IPS-18c (cell line): ENCODE results near the gene KRT4.
A peak's percentile ranks its signal among the peaks of the same experiment; 100 is the strongest.
"Not testable (repeated sequence)": the region's sequence is repeated elsewhere in the genome, so short reads cannot be mapped to it uniquely, and the experiment has no call there.

Experiments used
- H3K4me3 ChIP-seq: 2 replicates; pipeline ENCODE4 v1.7.0; 2013; ENCODE audit warnings: low read depth, mild to moderate bottlenecking, low read length, moderate library complexity; ENCODE audit not compliant: insufficient read depth
- H3K9me3 ChIP-seq: one replicate; pipeline ENCODE4 v1.6.1; 2013; ENCODE audit warnings: mild to moderate bottlenecking, low read length, moderate library complexity; ENCODE audit not compliant: control insufficient read depth, insufficient read depth

KRT4 gene

GRCh38 chr12:52772772-52773171 lies 41.1 kb downstream of the KRT4 start:
- Histone ChIP-seq H3K4me3 (no peak overlapping the region), H3K9me3 (no peaks in the 10 kb centered on the region)

- H3K9me3 ChIP-seq = no peaks in the 10 kb centered on the region
- no peak overlapping the region for H3K4me3 ChIP-seq
These were observed 41.7 kb downstream of the KRT4 start for GRCh38 chr12:52772188-52772587.

- H3K4me3 ChIP-seq = no peak overlapping the region
- no peaks in the 10 kb centered on the region for H3K9me3 ChIP-seq
These were observed 42.4 kb downstream of the KRT4 start for GRCh38 chr12:52771505-52771904.

GRCh38 chr12:52771088-52771487 lies 42.8 kb downstream of the KRT4 start:
- H3K9me3 ChIP-seq = no peaks in the 10 kb centered on the region
- no peak overlapping the region for H3K4me3 ChIP-seq

- Histone ChIP-seq H3K9me3 (no peaks in the 10 kb centered on the region), H3K4me3 (no peak overlapping the region)
These were observed 44.0 kb downstream of the KRT4 start for GRCh38 chr12:52769946-52770345.

- no peak overlapping the region for H3K4me3 ChIP-seq
- no peaks in the 10 kb centered on the region for H3K9me3 ChIP-seq
These were observed 44.6 kb downstream of the KRT4 start for GRCh38 chr12:52769354-52769753.

GRCh38 chr12:52768479-52769200 lies 45.3 kb downstream of the KRT4 start:
- H3K4me3 ChIP-seq = no peak overlapping the region
- H3K9me3 ChIP-seq = no peaks in the 10 kb centered on the region

- H3K4me3 ChIP-seq = no peak overlapping the region; the same call in 1 of the 2 replicates
- H3K9me3 ChIP-seq = no peaks in the 10 kb centered on the region
These were observed 46.5 kb downstream of the KRT4 start for GRCh38 chr12:52767427-52767826.

- Histone ChIP-seq H3K4me3 (no peak overlapping the region; the same call in 1 of the 2 replicates), H3K9me3 (peaks cover under 1% of the 10 kb centered on the region)
These were observed 46.9 kb downstream of the KRT4 start for GRCh38 chr12:52767020-52767379.

GRCh38 chr12:52766351-52767019 lies 47.4 kb downstream of the KRT4 start:
- Histone ChIP-seq H3K9me3 (peaks cover 3% of the 10 kb centered on the region), H3K4me3 (no peak overlapping the region)

GRCh38 chr12:52765702-52766101 lies 48.2 kb downstream of the KRT4 start:
- peaks cover 4% of the 10 kb centered on the region for H3K9me3 ChIP-seq
- no peak overlapping the region for H3K4me3 ChIP-seq

GRCh38 chr12:52763991-52764390 lies 49.9 kb downstream of the KRT4 start:
- H3K4me3 ChIP-seq = no peak overlapping the region

GRCh38 chr12:52763036-52763659 lies 50.8 kb downstream of the KRT4 start:
- H3K4me3 ChIP-seq = no peak overlapping the region
- peaks cover 5% of the 10 kb centered on the region for H3K9me3 ChIP-seq

More at GRCh38 chr12:52763991-52764390, 49.9 kb downstream of the KRT4 start:
- peaks cover 5% of the 10 kb centered on the region for H3K9me3 ChIP-seq

- H3K9me3 ChIP-seq = peaks cover 5% of the 10 kb centered on the region
- H3K4me3 ChIP-seq = no peak overlapping the region
These were observed 52.1 kb downstream of the KRT4 start for GRCh38 chr12:52761802-52762201.

GRCh38 chr12:52761218-52761617 lies 52.7 kb downstream of the KRT4 start:
- H3K4me3 ChIP-seq, H3K9me3 ChIP-seq: not testable (repeated sequence)

- Histone ChIP-seq H3K4me3 (peak overlapping the region; percentile 3; the same call in 1 of the 2 replicates), H3K9me3 (peaks cover 5% of the 10 kb centered on the region)
These were observed 53.3 kb downstream of the KRT4 start for GRCh38 chr12:52760623-52761022.

- Histone ChIP-seq H3K4me3 (no peak overlapping the region), H3K9me3 (peaks cover 5% of the 10 kb centered on the region)
These were observed 54.2 kb downstream of the KRT4 start for GRCh38 chr12:52759695-52760094.

- no peak overlapping the region for H3K4me3 ChIP-seq
These were observed 54.7 kb downstream of the KRT4 start for GRCh38 chr12:52759218-52759617.

More at GRCh38 chr12:52759218-52759617, 54.7 kb downstream of the KRT4 start:
- peaks cover 5% of the 10 kb centered on the region for H3K9me3 ChIP-seq
